Osteoblast (primary cell): ENCODE results near the gene SHB. TPM values are rescaled to one million over a fixed set of nuclear protein-coding genes. Genes with fewer than 3 reads are reported as not detected.

Experiments used
- DNase-seq: peaks from one replicate; pipeline ENCODE4 v3.0.0; 2011; ENCODE audit warnings: low spot score, mixed read lengths; ENCODE audit not compliant: insufficient read length; ENCODE audit errors: missing footprints
- H2AFZ ChIP-seq: 2 replicates; pipeline ENCODE4 v1.6.0; 2011; ENCODE audit warnings: mild to moderate bottlenecking, low read length
- H3K27ac ChIP-seq: 2 replicates; pipeline ENCODE4 v1.5.1; 2011; ENCODE audit warnings: mild to moderate bottlenecking, low read depth, low read length, moderate library complexity
- H3K27me3 ChIP-seq: 2 replicates; pipeline ENCODE4 v1.6.0; 2012; ENCODE audit warnings: mild to moderate bottlenecking, control low read depth, inconsistent platforms, low read length, moderate library complexity; ENCODE audit not compliant: insufficient read depth
- H3K36me3 ChIP-seq: 2 replicates; pipeline ENCODE4 v1.5.1; 2011; ENCODE audit warnings: mild to moderate bottlenecking, low read length, control low read depth, moderate library complexity; ENCODE audit not compliant: insufficient read depth
- H3K4me1 ChIP-seq: 2 replicates; pipeline ENCODE4 v1.5.1; 2011; ENCODE audit warnings: mild to moderate bottlenecking, low read length, control low read depth, moderate library complexity; ENCODE audit not compliant: insufficient read depth
- H3K4me2 ChIP-seq: 2 replicates; pipeline ENCODE4 v1.6.0; 2011; ENCODE audit warnings: mild to moderate bottlenecking, low read length; ENCODE audit not compliant: insufficient read depth
- H3K4me3 ChIP-seq: fragments of 200-600 bp; sonication (generic); 3 replicates; pipeline ENCODE4 v1.5.1; 2012; ENCODE audit warnings: mild to moderate bottlenecking, low read length, inconsistent platforms; ENCODE audit not compliant: insufficient read depth
- H3K79me2 ChIP-seq: 2 replicates; pipeline ENCODE4 v1.6.0; 2012; ENCODE audit warnings: mild to moderate bottlenecking, low read length, control low read depth, inconsistent platforms; ENCODE audit not compliant: insufficient read depth
- H3K9me3 ChIP-seq: 2 replicates; pipeline ENCODE4 v1.5.1; 2011; ENCODE audit warnings: low read depth, low read length, control low read depth
- H4K20me1 ChIP-seq: 2 replicates; pipeline ENCODE4 v1.6.0; 2012; ENCODE audit warnings: mild to moderate bottlenecking, low read length, control low read depth; ENCODE audit not compliant: insufficient read depth
- CTCF ChIP-seq: IDR thresholded peaks from 2 replicates; pipeline ENCODE4 v1.5.1; 2011; ENCODE audit warnings: mild to moderate bottlenecking, low read depth, low read length, moderate library complexity; ENCODE audit errors: extremely low read depth
- total RNA-seq: library from RNA; depleted of rRNA; stranded (reverse); fragments of >200 nt; gene quantifications from 2 replicates; pipeline ENCODE4 v1.2.3, GENCODE V29; 2012

Gene SHB
- total RNA-seq, 1 donor, result 9.4 TPM

DNA sequence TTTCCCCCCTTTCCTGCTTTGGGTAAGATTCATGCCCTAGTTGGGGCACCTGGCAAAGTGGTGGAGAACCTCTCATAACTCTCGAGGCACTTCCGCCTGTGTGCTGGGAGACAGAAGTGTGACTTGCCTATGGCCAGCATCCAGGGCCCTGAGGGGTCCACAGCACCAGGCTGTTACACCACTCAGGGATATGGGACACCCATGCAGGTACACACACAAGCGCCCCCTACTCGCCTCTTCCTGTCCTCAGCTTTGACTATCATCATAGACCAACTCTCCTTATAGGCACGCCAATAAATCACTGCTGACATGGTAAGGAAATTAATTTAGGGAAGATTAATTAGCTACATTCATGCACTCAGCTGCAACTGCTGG is 45.4 kb downstream of the SHB start:
- Histone ChIP-seq H3K27ac (peak overlapping the region; percentile 94), H3K9me3 (no peaks in the 10 kb centered on the region), H3K4me3 (no peak overlapping the region), H3K36me3 (peaks cover 5% of the 10 kb centered on the region), H4K20me1 (no peaks in the 10 kb centered on the region), H3K4me2 (peak overlapping the region; percentile 55), H3K4me1 (peaks cover 65% of the 10 kb centered on the region), H2AFZ (no peak overlapping the region), H3K79me2 (peaks cover 74% of the 10 kb centered on the region), H3K27me3 (no peaks in the 10 kb centered on the region)
- peak; percentile 32 for DNase-seq
- TF ChIP-seq CTCF, result no peak

- DNase-seq, result peak; percentile 41
- peaks cover 71% of the 10 kb centered on the region for H3K4me1 ChIP-seq
- TF ChIP-seq CTCF, result no peak
- H3K27me3 ChIP-seq, result no peaks in the 10 kb centered on the region
- no peak overlapping the region for H3K4me3 ChIP-seq
- no peaks in the 10 kb centered on the region for H3K9me3 ChIP-seq
- H4K20me1 ChIP-seq, result peaks cover 1% of the 10 kb centered on the region
- H3K27ac ChIP-seq, result no peak overlapping the region
- no peak overlapping the region for H3K4me2 ChIP-seq
- no peak overlapping the region for H2AFZ ChIP-seq
- peaks cover 5% of the 10 kb centered on the region for H3K36me3 ChIP-seq
- peaks cover 68% of the 10 kb centered on the region for H3K79me2 ChIP-seq
Measured at GRCh38 chr9:38022995-38023394, 46.0 kb downstream of the SHB start.

DNA sequence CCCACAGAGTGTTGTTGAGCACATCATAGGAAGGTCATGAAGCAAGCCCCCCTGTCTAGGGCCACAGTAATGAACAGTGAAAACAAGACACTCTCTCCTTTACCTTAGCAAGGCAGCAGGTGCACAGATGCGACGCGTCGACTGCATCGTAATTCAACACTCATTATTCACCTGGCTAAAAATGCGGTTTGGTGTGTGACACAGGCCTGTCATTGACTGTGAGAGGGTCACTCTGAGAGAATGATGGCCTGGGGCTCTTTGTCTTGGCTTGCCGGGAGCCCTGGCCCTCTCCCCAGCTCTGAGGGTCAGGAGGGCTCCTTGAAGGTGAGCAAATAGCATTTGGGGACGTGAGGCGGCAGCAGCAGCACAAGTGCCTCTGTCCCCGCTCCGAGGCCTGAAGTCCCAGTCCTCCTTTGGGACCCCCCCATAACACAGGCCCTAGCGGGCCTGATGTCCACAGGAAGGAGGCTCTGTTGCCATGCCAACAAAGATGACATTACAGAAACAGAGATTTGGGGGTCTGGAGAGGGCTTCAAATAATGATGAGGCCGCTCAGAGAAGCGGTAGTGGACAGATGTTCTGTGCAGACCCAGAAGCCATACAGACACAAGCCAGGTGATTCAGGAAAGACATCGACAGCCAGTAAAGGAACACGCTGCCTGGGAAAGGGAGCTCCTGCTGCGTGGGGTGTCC is 46.7 kb downstream of the SHB start:
- Histone ChIP-seq H3K4me3 (no peak overlapping the region), H3K9me3 (no peaks in the 10 kb centered on the region), H4K20me1 (peaks cover 3% of the 10 kb centered on the region), H3K4me2 (no peak overlapping the region), H3K27me3 (no peaks in the 10 kb centered on the region), H2AFZ (no peak overlapping the region), H3K36me3 (peaks cover 5% of the 10 kb centered on the region), H3K79me2 (peaks cover 61% of the 10 kb centered on the region), H3K27ac (no peak overlapping the region), H3K4me1 (peaks cover 73% of the 10 kb centered on the region)
- no peak for TF ChIP-seq CTCF
- peak; percentile 31 for DNase-seq

DNA sequence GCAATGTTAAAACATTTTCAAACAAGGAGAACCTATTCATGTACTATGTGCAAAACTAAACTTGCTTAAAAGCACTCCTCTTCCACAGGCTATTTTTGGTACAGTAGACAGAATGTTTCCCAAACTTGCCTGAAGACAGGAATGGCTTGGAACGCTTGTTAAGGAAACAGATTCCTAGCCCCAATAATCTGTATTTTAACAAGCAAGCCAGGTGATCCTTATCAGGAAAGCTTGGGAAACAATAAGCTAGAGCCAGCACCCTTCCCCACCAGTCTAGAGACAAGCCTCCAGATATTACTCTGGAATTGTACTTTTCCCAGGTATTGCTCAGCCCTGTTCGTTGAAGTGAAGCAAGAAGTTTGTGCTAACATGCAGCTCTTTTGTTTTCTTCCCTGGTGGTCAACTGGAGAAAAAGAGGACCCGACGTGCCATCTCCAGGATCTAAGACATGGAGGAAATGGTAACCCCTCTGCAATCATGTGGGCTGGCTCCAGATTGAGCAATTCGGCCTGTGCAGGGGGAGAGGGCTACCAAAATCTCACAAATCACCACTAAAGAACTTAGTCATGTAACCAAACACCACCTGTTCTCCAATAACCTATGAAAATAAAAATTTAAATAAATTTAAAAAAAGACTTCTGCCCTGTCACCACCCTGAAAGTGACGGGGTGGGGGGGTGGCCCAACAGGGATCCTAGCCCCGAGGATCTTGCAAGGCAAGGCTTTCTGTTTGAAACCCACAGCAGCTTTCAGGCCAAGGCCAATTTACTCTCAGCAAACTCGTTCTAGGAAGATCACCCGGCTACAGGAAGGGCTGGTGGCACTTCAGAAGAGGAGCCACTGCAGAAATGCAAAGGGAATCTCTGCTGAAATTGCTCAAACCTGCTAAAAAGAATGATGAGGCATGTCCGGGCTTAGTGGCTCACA is 48.6 kb downstream of the SHB start:
- Histone ChIP-seq H3K36me3 (peaks cover 5% of the 10 kb centered on the region), H3K27me3 (no peaks in the 10 kb centered on the region), H3K4me1 (peaks cover 73% of the 10 kb centered on the region), H4K20me1 (peaks cover 8% of the 10 kb centered on the region), H3K9me3 (no peaks in the 10 kb centered on the region), H3K4me3 (no peak overlapping the region), H3K79me2 (peaks cover 60% of the 10 kb centered on the region), H3K27ac (peak overlapping the region; percentile 85), H3K4me2 (no peak overlapping the region), H2AFZ (no peak overlapping the region)
- DNase-seq, result peak; percentile 62
- no peak for TF ChIP-seq CTCF
